Measurements from ENCODE around the gene SLC47A2. TPM values are rescaled to one million over a fixed set of nuclear protein-coding genes. Genes with fewer than 3 reads are reported as not detected.

The SLC47A2 gene
- total RNA-seq, 1 donor from 2014 or later = 0.74 TPM

DNA sequence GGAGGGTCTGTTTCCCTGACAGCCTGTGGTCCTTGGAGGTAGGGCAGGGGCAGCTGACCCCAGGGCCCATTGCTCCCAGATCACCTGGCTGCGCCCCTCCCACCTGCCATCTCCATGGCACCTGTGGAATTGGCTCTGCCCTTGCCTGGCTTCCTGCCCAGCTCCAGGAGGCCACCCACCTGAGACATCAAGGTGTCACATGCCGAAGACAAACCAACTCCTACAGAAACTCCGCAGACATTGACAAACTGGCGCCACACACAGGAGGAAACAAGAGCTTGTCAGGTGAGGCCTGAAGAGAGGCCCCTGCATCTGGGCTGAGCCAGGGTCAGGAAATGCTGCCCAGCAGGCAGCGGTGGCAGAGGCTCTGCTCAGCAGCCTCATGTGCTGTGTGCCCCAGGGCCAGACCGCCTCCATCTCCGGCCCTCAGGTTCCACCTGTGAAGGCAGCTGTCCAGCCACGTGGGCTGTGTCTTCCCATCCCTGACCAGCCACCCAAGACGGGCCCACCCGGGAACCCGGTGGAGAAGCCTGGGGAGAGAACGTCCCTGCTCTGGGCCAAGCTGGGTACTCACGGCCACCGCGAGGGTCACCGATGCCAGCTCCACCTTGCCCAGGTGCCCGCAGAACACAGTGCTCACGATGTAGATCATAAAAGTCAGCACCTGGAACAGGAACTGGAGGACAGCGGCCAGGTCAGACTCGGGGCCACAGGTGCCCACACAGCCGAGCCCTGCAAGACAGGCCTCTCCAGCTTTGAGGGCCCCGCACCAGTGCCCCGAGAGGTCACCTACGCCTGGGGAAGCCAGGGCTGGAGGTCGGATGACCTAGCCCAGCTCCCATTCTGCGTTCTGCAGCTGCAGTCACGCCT, 1.6 kb downstream of the SLC47A2 start:
- no peaks in the 10 kb centered on the region for H3K9me3 ChIP-seq
- no peaks in the 10 kb centered on the region for H3K27me3 ChIP-seq
- DNase-seq (ENCODE audit: extremely low spot score in 2 of 2) = no peak
- no peaks in the 10 kb centered on the region for H3K36me3 ChIP-seq
- intact Hi-C loops (cut with DNase I) = no loop called here
- TF ChIP-seq, protein P1, sequence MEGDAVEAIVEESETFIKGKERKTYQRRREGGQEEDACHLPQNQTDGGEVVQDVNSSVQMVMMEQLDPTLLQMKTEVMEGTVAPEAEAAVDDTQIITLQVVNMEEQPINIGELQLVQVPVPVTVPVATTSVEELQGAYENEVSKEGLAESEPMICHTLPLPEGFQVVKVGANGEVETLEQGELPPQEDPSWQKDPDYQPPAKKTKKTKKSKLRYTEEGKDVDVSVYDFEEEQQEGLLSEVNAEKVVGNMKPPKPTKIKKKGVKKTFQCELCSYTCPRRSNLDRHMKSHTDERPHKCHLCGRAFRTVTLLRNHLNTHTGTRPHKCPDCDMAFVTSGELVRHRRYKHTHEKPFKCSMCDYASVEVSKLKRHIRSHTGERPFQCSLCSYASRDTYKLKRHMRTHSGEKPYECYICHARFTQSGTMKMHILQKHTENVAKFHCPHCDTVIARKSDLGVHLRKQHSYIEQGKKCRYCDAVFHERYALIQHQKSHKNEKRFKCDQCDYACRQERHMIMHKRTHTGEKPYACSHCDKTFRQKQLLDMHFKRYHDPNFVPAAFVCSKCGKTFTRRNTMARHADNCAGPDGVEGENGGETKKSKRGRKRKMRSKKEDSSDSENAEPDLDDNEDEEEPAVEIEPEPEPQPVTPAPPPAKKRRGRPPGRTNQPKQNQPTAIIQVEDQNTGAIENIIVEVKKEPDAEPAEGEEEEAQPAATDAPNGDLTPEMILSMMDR (IDR thresholded peaks at IDR 0.05) = no peak
- TF ChIP-seq POLR2A (IDR thresholded peaks at IDR 0.05) (no peak), POLR2AphosphoS5 (IDR thresholded peaks at IDR 0.05; ENCODE audit: insufficient read depth in 1 of 2, low read depth in 1 of 2) (no peak)
- no peak overlapping the region for H3K4me3 ChIP-seq
- H3K27ac ChIP-seq = no peak overlapping the region
- peaks cover 34% of the 10 kb centered on the region for H3K4me1 ChIP-seq

DNA sequence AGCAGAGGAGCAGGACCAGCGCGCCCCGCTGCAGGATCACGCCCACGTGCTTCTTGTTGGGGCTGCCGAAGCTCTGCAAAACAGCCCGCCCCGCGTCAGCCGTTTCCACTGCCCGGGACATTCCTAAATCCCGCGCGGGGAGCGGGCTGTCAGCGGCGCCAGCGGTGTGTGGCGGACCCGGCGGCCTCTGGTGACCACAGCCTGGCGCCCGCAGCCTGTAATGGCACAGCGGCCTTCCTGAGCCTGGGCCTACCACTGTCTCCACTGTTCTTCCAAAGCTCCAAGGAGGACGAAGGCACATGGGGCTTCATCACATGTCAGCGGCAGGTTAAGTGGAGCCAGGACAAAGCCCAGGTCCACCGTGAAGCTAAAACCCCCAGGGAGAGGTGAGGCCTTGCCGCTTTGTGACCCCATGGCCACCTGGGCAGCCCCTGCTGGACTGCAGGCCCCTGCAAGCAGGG, 2.5 kb downstream of the SLC47A2 start:
- intact Hi-C loops (cut with DNase I) = no loop called here
- H3K36me3 ChIP-seq = no peaks in the 10 kb centered on the region
- TF ChIP-seq, protein P1 (IDR thresholded peaks at IDR 0.05) = no peak
- TF ChIP-seq POLR2AphosphoS5 (IDR thresholded peaks at IDR 0.05; ENCODE audit: insufficient read depth in 1 of 2, low read depth in 1 of 2) (no peak), POLR2A (IDR thresholded peaks at IDR 0.05) (no peak)
- peaks cover 27% of the 10 kb centered on the region for H3K4me1 ChIP-seq
- no peak for DNase-seq (ENCODE audit: extremely low spot score in 2 of 2)
- H3K27ac ChIP-seq = no peak overlapping the region
- H3K4me3 ChIP-seq = no peak overlapping the region
- no peaks in the 10 kb centered on the region for H3K9me3 ChIP-seq
- H3K27me3 ChIP-seq = no peaks in the 10 kb centered on the region

DNA sequence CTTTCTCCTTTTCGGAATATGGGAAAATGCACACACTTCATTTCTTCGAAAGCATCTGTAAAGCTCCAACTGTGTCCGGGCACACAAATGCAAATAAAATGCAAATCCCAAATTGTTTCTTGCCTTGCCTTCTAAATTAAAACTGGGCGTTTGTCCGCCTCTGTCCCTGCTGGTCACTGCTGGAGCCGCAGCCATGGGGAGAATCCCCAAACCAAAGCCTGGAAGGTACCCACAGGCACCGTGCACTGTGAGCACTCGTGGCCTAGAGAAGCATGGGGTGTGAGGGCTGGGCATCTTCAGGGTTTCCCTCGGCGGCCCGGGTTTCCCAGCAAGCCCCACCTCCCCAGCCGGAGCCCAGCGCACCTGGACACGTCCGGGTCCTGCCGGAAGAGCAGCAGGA, 2.9 kb downstream of the SLC47A2 start:
- Histone ChIP-seq H3K4me3 (no peak overlapping the region), H3K9me3 (no peaks in the 10 kb centered on the region), H3K27ac (no peak overlapping the region), H3K27me3 (no peaks in the 10 kb centered on the region), H3K36me3 (no peaks in the 10 kb centered on the region), H3K4me1 (peaks cover 22% of the 10 kb centered on the region)
- intact Hi-C loops (cut with DNase I) = no loop called here
- TF ChIP-seq, protein P1 (IDR thresholded peaks at IDR 0.05) = no peak
- TF ChIP-seq POLR2A (IDR thresholded peaks at IDR 0.05) = no peak
- TF ChIP-seq POLR2AphosphoS5 (IDR thresholded peaks at IDR 0.05; ENCODE audit: insufficient read depth in 1 of 2, low read depth in 1 of 2) = no peak
- DNase-seq (ENCODE audit: extremely low spot score in 2 of 2) = no peak

DNA sequence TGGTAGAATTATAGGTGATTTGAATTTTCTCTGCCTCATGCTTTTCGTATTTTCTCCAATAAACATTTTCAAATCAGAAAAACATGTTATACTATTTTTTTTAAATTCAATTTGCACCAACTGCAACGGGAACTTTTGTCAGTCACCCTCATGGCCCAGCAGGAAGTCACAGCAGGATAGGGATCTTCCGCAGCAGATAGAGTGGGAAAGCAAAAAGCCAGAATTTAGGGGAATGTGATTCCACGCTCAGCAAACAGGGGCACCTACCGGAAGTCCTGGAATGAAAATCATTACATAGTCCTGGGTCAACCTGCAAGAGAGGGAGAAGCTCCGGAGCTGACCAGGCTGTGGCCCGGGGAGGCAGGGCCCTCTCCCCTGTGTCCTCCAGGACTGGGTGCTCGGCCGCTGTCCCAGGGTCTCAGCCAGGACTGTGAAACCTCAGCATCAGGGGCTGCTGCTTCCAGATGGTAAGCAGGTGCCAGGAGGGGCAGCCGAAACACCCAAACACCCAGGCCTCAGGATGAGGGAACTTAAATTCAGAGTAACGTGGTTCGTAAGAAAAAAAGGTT, 3.9 kb downstream of the SLC47A2 start:
- no peak for DNase-seq (ENCODE audit: extremely low spot score in 2 of 2)
- Histone ChIP-seq H3K4me3 (no peak overlapping the region), H3K27ac (no peak overlapping the region), H3K36me3 (no peaks in the 10 kb centered on the region), H3K27me3 (no peaks in the 10 kb centered on the region), H3K9me3 (no peaks in the 10 kb centered on the region), H3K4me1 (peaks cover 19% of the 10 kb centered on the region)
- TF ChIP-seq POLR2AphosphoS5 (IDR thresholded peaks at IDR 0.05; ENCODE audit: insufficient read depth in 1 of 2, low read depth in 1 of 2) = no peak
- TF ChIP-seq POLR2A (IDR thresholded peaks at IDR 0.05) = no peak
- TF ChIP-seq, protein P1 (IDR thresholded peaks at IDR 0.05) = no peak
- intact Hi-C loops (cut with DNase I) = no loop called here

DNA sequence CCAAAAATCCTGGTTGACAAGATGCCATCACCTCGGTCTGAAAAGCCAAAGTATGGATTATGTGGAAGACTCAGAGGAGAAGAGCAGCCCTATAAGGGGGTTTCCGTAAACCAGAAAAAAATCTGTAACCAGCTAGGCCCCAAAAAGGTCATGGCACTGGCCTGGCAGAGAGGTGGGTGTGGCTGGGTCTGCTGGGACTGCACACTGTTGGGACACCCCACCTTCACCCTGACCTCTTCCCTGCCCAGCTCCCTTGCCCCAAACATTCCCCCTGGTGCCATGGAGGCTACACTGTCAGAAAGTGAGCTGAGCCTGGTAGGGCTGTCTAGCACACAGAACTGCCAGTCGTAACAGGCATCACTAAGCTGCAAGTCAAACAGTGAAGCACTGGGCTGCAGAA, 6.5 kb downstream of the SLC47A2 start:
- Histone ChIP-seq H3K27ac (no peak overlapping the region), H3K9me3 (no peaks in the 10 kb centered on the region), H3K36me3 (no peaks in the 10 kb centered on the region), H3K27me3 (no peaks in the 10 kb centered on the region), H3K4me3 (no peak overlapping the region), H3K4me1 (peaks cover 14% of the 10 kb centered on the region)
- no peak for TF ChIP-seq POLR2AphosphoS5 (IDR thresholded peaks at IDR 0.05; ENCODE audit: insufficient read depth in 1 of 2, low read depth in 1 of 2)
- TF ChIP-seq, protein P1 (IDR thresholded peaks at IDR 0.05) = no peak
- no peak for TF ChIP-seq POLR2A (IDR thresholded peaks at IDR 0.05)
- intact Hi-C loops (cut with DNase I) = no loop called here
- DNase-seq (ENCODE audit: extremely low spot score in 2 of 2) = no peak

All from vagina (tissue), 2 donors.